Esophagus squamous epithelium (tissue), 4 donors: ENCODE data around the gene ARHGAP45.

ENCODE experiments used
- POLR2A ChIP-seq, 4 donors: fragments of 450-650 bp; IDR thresholded peaks; one replicate each; pipeline ENCODE4 v1.6.1; 2017; ENCODE audit warnings: antibody characterized with exemption in 4 of 4, mild to moderate bottlenecking in 4 of 4, moderate library complexity in 3 of 4
- TF ChIP-seq, protein P1 (sequence below), 6 experiments: fragments of 450-650 bp in 4 of 6; fragments of 200-600 bp in 2 of 6; sonication (generic) in 2 of 6; IDR thresholded peaks; one replicate each; pipeline ENCODE4 v1.5.1; 2016 to 2019; ENCODE audit warnings: antibody characterized with exemption in 6 of 6, mild to moderate bottlenecking in 4 of 6, moderate library complexity in 4 of 6

DNA sequence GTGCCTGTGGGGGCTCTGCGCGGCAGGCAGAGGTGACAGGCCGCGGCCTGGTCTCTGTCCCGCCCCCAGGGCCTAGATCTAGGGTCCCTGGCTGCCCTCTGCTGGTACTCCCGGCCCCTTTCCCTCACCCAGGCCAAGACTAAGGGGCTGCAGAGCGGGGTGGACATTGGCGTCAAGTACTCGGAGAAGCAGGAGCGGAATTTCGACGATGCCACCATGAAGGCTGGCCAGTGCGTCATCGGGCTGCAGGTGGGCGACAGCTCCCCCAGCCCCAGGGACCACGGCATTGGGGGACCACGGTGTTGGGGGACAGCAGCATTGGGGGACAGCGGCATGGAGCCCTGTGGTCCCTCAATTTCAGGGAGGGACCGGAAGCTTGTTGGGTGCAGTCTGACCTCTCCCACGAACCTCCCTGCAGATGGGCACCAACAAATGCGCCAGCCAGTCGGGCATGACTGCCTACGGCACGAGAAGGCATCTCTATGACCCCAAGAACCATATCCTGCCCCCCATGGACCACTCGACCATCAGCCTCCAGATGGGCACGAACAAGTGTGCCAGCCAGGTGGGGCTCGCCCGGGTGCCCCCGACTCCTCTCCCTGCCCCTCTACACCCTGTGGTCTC, 30.9 kb upstream of the ARHGAP45 start:
- TF ChIP-seq, protein P1, sequence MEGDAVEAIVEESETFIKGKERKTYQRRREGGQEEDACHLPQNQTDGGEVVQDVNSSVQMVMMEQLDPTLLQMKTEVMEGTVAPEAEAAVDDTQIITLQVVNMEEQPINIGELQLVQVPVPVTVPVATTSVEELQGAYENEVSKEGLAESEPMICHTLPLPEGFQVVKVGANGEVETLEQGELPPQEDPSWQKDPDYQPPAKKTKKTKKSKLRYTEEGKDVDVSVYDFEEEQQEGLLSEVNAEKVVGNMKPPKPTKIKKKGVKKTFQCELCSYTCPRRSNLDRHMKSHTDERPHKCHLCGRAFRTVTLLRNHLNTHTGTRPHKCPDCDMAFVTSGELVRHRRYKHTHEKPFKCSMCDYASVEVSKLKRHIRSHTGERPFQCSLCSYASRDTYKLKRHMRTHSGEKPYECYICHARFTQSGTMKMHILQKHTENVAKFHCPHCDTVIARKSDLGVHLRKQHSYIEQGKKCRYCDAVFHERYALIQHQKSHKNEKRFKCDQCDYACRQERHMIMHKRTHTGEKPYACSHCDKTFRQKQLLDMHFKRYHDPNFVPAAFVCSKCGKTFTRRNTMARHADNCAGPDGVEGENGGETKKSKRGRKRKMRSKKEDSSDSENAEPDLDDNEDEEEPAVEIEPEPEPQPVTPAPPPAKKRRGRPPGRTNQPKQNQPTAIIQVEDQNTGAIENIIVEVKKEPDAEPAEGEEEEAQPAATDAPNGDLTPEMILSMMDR (IDR thresholded peaks at IDR 0.05), result no peak
- TF ChIP-seq POLR2A (IDR thresholded peaks at IDR 0.05), result no peak
